M059J (cell line): ENCODE results near the gene MSH4. TPM values are rescaled to one million over a fixed set of nuclear protein-coding genes. Genes with fewer than 3 reads are reported as not detected.
"Not testable (repeated sequence)": the region's sequence is repeated elsewhere in the genome, so short reads cannot be mapped to it uniquely, and the experiment has no call there.

Experiments
- DNase-seq: peaks from one replicate; pipeline ENCODE4 v3.0.0-alpha.2; 2012; ENCODE audit warnings: low read depth
- total RNA-seq: library from RNA; depleted of rRNA; stranded (reverse); fragments of >200 nt; shearing (Covaris generic); gene quantifications from 2 replicates; pipeline ENCODE4 v1.2.3, GENCODE V29; 2014

The MSH4 gene
- total RNA-seq, 1 experiment from 2014 or later, result not detected

GRCh38 chr1:75795703-75796193 lies 934 bp upstream of the MSH4 start:
- peak; percentile 10 for DNase-seq

DNA sequence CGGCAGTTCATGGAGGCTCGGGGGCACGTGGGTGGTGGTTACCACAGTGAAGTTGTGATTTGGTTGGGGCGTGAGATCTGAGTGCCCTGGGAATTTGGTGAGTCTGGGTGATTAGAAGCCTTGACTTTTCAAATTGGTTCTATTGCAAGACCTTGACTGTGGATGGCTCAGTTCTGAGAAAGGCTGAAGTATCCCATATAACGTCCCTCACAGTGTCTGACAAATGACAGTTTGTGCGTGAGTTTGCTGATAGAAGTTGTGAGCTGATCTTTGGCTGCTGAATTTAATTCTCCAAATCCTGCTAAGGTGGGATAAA lies 549 bp downstream of the MSH4 start:
- DNase-seq, result peak; percentile 9

DNA sequence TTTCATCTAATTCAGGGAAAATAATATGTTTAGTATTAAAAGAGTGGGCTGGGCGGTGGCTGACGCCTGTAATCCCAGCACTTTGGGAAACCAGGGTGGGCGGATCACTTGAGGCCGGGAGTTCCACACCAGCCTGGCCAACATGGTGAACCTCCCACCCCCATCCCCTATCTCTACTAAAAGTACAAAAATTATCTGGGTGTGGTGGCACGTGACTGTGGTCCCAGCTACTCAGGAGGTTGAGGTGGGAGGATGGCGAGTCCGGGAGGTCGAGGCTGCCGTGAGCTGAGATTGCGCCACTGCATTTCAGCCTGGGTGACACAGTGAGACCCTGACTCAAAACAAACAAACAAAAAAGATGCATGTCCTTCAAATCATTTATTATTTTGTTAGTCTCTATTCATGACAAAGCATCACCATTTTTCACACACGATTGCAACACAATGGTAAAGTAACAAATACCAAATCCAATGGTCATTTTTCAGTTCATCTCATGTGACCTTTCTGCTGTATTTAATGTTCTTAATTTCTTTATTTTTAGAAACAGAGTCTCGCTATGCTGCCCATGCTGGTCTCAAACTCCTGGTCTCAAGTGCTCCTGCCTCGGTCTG lies 1.0 kb downstream of the MSH4 start:
- no peak for DNase-seq

DNA sequence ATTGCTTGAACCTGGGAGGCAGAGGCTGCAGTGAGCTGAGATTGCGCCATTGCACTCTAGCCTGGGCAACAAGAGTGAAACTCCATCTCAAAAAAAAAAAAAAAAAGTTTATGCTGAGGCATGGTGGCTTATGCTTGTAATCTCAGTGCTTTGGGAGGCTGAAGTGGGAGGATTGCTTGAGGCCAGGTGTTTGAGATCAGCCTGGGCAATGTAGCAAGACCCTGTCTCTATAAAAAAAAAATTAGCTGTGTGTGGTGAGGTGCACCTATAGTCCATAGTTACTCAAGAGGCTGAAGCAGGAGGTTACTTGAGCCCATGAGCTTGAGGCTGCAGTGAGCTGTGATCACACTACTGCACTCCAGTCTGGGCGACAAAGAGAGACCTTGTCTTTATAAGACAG lies 4.8 kb downstream of the MSH4 start:
- DNase-seq, result not testable (repeated sequence)

GRCh38 chr1:75808921-75809320 lies 12.2 kb downstream of the MSH4 start:
- DNase-seq, result no peak

DNA sequence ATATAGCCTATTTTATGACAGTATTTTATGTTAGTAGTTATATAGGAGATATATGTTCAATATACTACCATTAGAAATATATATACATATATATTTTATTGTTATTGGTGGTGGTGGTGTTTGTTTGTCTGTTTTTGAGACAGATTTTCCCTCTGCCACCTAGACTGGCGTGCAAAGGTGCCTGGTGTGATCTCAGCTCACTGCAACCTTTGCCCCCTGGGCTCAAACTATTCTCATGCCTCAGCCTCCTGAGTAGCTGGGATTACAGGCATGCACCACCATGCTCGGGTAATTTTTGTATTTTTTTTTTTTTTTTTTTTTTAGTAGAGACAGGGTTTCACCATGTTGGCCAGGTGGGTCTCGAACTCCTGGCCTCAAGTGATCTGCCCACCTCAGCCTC lies 13.4 kb downstream of the MSH4 start:
- DNase-seq, result not testable (repeated sequence)

DNA sequence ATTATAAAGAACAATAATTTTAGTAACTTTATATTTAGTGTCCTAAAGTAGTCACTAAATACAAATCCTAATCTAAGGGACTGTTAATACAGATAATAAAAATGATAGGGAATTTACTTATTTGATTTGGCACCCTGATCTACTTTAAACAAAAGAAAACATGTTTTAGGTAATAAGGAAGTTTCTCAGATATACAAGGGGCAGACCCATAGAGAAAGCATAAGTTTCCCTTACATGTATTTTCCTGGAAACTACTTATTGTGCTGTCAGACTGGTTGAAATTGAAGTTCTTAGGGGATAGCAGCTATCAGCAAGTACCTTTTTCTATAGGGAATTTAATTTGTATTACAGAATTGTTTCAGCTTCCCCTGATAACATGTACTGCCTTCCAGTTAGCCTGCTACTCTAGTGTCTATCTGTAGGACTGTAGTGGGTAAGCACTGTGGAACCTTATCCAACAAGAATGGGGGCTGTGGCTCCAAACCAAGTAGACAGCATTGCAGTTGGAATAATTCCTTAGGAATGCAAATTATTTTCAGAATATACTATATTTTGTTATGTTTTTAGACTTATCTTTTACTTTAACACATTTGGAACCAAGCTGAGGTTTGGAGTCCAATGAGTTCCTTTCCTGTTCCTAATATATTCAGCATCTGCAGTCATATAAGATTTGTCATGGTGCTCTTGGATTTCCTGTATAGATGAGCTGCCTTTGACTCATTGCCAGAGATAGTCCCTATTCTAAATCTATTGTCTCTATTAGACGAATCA lies 14.7 kb downstream of the MSH4 start:
- peak; percentile 17 for DNase-seq

- DNase-seq, result no peak
Measured at GRCh38 chr1:75812065-75812464, 15.4 kb downstream of the MSH4 start.

GRCh38 chr1:75823596-75823995 lies 26.9 kb downstream of the MSH4 start:
- DNase-seq, result not testable (repeated sequence)

DNA sequence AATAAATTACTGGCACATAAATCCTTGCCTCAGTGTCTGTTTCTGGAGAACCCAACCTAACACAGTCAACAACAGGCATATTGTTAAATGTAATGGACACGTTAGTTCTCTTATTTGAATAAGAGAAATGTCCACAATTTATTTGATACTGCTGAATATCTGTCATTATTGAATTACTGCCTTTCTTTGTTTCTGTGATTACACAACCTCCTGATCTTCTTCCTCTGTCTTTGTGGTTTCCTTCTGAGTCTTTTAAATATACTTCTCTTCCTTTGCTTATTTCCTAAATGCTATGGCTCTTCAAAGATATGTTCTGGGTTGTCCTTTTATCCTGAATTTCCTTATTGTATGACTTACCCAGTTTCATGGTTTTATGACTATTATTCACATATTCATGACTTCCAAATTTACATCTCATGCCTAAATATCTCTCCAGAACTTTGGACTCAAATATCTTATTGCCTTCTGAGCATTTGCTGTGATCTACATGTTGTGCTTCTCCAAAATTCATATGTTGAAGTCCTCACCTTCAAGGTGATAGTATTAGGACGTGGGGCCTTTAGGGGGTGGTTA lies 39.9 kb downstream of the MSH4 start:
- DNase-seq, result no peak

- DNase-seq, result no peak
Measured at GRCh38 chr1:75838079-75838478, 41.4 kb downstream of the MSH4 start.

- no peak for DNase-seq
Measured at GRCh38 chr1:75841421-75841820, 44.7 kb downstream of the MSH4 start.

DNA sequence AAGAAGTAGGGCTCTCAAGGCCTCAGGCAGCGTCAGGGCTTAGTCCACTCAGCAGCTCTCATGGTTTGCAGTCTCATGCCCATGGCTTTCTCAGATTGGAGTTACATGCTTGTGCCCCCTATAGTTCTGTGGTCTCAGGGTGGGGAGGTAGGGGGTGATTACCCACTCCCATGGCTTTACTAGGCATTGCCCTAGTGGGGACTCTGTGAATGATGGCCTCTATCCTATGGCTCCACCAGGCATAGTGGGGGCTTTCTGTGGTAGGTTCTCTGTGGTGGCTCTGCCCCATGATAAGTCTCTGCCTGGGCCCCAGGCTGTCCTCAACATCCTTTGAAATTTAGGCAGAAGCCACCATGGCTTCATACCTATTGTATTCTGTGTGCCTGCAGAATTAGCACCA lies 48.9 kb downstream of the MSH4 start:
- DNase-seq, result no peak

GRCh38 chr1:75855010-75855409 lies 58.3 kb downstream of the MSH4 start:
- peak; percentile 59 for DNase-seq

DNA sequence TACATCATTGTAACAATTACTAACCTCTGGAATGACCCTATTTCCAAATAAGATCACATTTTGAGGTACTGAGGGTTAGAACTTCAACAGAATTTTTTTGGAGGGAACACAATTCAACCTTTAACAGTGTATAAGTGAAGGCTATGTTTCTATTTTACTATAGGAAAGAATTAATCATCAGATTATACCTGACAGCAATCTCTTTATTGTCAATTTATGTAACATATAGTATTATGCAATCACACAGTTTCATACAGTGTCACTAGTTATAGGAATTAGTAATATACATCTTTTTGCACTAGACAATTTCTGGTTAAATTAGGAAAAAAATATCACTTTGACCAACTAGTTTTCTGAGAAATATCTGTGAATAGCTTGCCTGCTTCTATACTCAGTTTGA lies 59.1 kb downstream of the MSH4 start:
- DNase-seq, result no peak

DNA sequence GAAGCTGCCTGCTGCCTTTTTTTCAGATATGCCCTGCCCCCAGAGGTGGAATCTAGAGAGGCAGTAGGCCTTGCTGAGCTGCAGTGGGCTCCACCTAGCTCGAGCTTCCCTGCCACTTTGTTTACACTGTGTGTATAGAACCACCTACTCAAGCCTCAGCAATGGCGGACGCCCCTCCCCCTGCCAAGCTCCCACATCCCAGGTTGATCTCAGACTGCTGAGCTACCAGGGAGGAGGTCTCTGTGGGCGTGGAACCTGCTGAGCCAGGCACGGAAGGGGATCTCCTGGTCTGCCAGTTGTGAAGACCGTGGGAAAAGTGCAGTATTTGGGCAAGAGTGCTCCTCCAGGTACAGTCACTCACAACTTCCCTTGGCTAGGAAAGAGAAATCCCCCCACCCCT lies 65.1 kb downstream of the MSH4 start:
- no peak for DNase-seq

DNA sequence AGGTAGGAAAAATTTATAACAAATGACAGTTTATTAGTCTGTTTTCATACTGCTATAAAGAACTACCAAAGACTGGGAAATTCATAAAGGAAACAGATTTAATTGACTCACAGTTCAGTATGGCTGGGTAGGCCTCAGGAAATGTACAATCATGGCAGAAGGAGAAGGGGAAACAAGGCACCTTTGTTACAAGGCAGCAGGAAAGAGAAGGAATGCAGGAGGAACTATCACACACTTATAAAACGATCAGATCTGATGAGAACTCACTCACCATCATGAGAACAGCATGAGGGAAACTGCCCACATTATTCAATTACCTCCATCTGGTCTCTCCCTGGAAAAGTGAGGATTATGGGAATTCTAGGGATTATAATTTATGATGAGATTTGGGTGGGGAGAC lies 74.3 kb downstream of the MSH4 start:
- no peak for DNase-seq

DNA sequence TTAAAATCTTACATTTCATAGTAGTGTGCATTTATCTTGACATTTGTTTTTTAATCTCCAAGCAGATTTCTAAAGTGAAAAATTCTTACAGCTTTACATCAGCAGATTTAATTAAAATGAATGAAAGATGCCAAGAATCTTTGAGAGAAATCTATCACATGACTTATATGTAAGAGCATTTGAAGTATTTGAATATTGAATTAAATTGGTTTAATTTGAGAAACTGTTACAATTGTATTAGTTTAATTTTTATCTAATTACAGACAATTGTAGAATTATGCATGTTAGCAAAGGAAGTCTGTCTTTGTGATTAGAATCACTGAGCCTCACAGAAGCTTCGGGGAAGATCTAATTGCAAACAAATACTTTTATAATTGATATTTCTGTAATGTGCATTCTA lies 83.3 kb downstream of the MSH4 start:
- DNase-seq, result no peak

GRCh38 chr1:75884437-75884836 lies 87.8 kb downstream of the MSH4 start:
- no peak for DNase-seq

DNA sequence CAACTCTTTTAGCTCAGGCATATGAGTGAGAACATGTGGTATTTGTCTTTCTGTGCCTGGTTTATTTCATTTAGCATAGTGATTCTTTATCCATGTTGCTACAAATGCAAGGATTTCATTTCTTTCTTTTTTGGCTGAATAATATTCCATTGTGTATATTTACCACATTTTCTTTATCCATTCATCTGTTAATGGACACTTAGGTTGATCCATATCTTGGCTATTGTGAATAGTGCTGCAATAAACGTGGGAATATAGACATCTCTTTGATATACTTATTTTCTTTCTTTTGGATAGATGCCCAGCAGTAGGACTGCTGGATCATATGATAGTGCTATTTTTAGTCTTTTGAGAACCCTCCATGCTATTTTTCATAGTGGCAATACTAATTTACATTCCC lies 104.7 kb downstream of the MSH4 start:
- DNase-seq, result no peak

GRCh38 chr1:75908717-75909152 lies 112.1 kb downstream of the MSH4 start:
- peak; percentile 64 for DNase-seq

- DNase-seq, result no peak
Measured at GRCh38 chr1:75916834-75917233, 120.2 kb downstream of the MSH4 start.

- no peak for DNase-seq
Measured at GRCh38 chr1:75922698-75923097, 126.0 kb downstream of the MSH4 start.
